Measurements from ENCODE around the gene MRPL24.

The MRPL24 gene

GRCh38 chr1:156689953-156690674 is 50.8 kb downstream of the MRPL24 start:
- peak; percentile 18 for DNase-seq

- peak; percentile 65 for DNase-seq
Observed at GRCh38 chr1:156689035-156689952, 51.6 kb downstream of the MRPL24 start.
